ENCODE measurements around the gene SKP1.

The SKP1 gene

DNA sequence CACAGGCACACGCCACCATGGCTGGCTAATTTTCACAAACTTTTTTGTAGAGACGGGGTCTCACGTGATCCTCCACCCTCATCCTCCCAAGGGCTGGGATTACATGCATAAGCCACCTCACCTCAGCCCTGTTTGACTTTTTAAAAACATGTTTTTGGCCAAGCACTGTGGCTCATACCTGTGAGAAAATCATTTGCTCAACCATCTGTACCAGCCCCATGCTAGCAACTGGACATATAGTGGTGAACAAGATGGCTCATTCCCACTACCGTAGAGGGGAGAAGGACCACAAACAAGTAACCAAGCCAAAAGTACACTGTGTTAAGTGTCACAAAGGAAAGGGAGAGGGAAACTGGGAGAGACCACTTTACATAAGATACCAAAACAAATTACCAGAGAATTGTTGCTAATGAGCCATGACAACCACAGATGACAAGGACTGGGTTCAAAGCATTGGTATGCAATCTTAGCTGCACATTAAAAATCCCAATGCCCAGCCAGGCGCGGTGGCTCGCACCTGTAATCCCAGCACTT is 29.9 kb upstream of the SKP1 start:
- DNase-seq (ENCODE audit: insufficient read length) (no peak), FAIRE-seq (no peak)
- no peak for TF ChIP-seq TAF1 (IDR thresholded peaks at IDR 0.05; ENCODE audit: borderline replicate concordance, low read depth, low read length)
- TF ChIP-seq POLR2AphosphoS5 (IDR thresholded peaks at IDR 0.05; ENCODE audit: low read depth, low read length): no peak
- TF ChIP-seq POLR2A (IDR thresholded peaks at IDR 0.05; ENCODE audit: low read depth, low read length): no peak

DNA sequence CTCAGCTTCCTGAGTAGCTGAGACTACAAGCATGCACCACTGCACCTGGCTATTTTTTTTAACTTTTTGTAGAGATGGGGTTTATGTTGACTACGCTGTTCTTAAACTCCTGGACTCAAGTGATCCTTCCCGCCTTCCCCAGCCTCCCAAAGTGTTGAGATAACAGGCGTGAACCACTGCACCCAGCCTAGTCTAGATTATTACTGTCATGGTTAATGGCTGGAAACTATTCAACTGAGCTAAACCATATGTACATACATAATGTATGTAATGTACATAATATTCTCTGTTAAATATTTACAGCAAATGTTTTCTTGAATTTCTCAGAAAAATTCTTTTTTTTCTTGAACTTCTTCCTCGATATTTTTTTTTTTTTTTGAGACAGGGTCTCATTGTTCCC is 27.8 kb upstream of the SKP1 start:
- FAIRE-seq: no peak

DNA sequence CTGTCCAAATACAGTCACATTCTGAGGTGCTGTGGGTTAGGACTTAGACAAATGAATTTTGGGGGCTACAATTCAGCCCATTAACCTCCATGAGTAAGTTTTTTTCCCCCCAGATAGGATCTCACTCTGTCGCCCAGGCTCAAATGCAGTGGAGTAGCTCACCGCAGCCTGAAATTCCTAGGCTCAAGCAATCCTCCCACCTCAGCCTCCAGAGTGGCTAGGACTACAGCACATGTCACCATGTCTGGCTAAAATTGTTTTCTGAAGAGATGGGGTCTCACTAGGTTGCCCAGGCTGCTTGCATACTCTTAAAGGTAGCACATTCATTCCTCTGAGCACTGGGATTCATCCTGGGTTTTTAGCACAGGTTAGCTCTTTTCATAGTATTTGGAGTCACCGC is 26.9 kb upstream of the SKP1 start:
- no peak for TF ChIP-seq POLR2A (IDR thresholded peaks at IDR 0.05; ENCODE audit: low read depth, low read length)
- TF ChIP-seq POLR2AphosphoS5 (IDR thresholded peaks at IDR 0.05; ENCODE audit: low read depth, low read length): no peak
- FAIRE-seq (no peak), DNase-seq (ENCODE audit: insufficient read length) (no peak)

More for the DNA sequence above, 27.8 kb upstream of the SKP1 start:
- no peak for DNase-seq (ENCODE audit: insufficient read length)
- TF ChIP-seq POLR2A (IDR thresholded peaks at IDR 0.05; ENCODE audit: low read depth, low read length): no peak
- no peak for TF ChIP-seq POLR2AphosphoS5 (IDR thresholded peaks at IDR 0.05; ENCODE audit: low read depth, low read length)

DNA sequence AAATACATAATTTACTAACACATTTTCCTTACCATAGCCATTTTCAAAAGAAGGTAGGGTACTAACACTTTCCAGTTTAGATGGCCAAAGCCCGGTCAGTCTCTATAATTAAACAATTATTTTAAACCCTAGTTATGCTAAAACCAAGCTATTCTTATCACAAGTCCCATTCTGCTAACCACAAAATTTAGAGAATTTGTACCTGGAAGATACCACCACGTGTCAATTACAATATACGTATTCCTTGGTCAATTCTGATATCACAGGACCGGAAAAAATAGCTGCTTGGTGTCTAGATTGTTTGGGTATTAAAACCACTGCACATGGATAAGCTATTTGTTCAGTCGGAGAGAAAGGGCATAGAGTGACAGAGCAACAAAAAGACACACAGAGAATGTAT is 18.9 kb upstream of the SKP1 start:
- FAIRE-seq (no peak), DNase-seq (ENCODE audit: insufficient read length) (no peak)
- TF ChIP-seq TAF1 (IDR thresholded peaks at IDR 0.05; ENCODE audit: borderline replicate concordance, low read depth, low read length): no peak
- no peak for TF ChIP-seq POLR2AphosphoS5 (IDR thresholded peaks at IDR 0.05; ENCODE audit: low read depth, low read length)
- TF ChIP-seq POLR2A (IDR thresholded peaks at IDR 0.05; ENCODE audit: low read depth, low read length): no peak

DNA sequence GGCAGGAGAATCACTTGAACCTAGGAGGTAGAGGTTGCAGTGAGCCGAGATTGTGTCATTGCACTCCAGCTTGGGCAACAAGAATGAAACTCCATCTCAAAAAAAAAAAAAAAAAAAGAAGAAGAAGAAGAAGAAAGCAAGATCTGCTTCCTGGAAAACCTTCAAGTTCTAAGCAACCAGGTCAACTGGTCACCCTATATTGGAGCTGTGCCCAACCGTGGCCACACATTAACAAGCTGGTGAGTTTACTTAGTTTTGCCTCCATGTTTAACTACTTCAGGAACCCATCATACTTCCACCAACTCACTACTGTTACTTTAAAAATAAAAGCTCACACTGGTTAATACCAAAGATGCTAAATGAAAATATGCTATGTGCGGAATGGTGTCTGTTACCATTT is 12.3 kb upstream of the SKP1 start:
- FAIRE-seq: no peak
- no peak for DNase-seq (ENCODE audit: insufficient read length)
- TF ChIP-seq POLR2AphosphoS5 (IDR thresholded peaks at IDR 0.05; ENCODE audit: low read depth, low read length): no peak
- TF ChIP-seq POLR2A (IDR thresholded peaks at IDR 0.05; ENCODE audit: low read depth, low read length): no peak
- TF ChIP-seq TAF1 (IDR thresholded peaks at IDR 0.05; ENCODE audit: borderline replicate concordance, low read depth, low read length): no peak

DNA sequence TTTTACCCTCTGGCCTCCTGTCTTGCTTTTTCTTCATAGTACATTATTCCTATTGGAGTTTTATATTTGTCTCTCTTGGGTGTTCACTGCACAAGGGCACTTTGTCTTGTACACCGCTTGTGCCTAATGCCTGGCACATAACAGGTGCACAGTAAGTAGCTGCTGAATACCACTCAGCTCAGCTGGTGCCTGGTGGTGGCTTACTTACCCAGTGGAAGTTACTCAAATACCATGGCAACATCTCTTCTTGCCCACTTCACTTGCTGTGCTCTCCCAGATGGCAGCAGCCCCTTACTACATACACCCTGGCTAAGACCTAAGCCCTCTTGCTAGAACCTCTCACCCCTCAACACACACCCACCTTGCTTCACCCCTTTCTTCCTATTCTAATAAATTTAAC is 11.3 kb upstream of the SKP1 start:
- TF ChIP-seq POLR2AphosphoS5 (IDR thresholded peaks at IDR 0.05; ENCODE audit: low read depth, low read length): no peak
- TF ChIP-seq TAF1 (IDR thresholded peaks at IDR 0.05; ENCODE audit: borderline replicate concordance, low read depth, low read length): no peak
- TF ChIP-seq POLR2A (IDR thresholded peaks at IDR 0.05; ENCODE audit: low read depth, low read length): no peak
- DNase-seq (ENCODE audit: insufficient read length): no peak
- no peak for FAIRE-seq

DNA sequence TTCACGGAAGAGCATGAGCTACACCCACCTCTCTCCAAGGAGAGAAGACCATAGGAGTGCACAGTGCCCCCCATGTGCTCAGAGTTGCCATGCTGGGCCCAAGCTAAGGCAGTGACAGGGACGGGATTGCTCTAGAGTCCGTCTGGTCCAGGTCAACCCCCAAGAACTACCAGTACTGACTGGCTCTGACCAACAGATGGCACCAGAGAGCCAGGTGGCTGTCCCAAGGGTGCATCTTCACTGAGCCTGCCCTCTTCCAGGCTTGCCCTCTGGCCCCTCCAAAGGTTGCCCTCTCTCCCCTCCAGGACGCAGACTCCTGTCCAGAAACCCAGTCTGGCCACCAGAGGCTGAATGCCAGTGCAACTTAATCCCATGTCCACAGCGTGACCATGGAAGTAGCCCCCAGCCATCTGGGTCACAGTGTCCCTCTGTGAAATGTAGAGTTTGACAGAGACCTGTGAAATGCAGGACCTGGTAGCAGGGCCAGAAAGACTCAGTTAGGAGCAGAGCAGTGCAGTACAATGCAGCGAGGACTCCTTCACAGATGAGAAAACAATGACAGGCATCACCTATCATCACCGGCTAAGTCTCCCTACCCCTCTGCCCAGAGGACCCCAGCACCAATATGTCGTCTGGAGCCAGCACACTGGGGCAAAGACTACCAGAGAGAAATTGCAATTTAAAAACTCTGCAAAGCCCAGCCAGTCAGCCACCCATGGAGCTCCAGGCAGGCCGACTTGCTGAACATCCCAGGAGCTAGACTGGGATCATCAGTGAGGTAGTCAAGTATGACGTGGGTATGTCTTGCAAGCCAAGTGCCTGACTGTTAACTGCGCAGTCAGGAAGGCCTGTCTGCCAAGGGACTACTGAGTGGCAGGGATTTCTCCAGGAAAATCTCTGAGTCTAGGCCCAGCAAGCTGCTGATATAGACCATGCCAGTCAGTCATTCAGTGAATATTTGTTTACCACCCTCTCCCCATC is 7.7 kb upstream of the SKP1 start:
- no peak for TF ChIP-seq POLR2A (IDR thresholded peaks at IDR 0.05; ENCODE audit: low read depth, low read length)
- TF ChIP-seq TAF1 (IDR thresholded peaks at IDR 0.05; ENCODE audit: borderline replicate concordance, low read depth, low read length): no peak
- TF ChIP-seq POLR2AphosphoS5 (IDR thresholded peaks at IDR 0.05; ENCODE audit: low read depth, low read length): no peak
- FAIRE-seq: peak; percentile 87
- peak; percentile 60 for DNase-seq (ENCODE audit: insufficient read length)

DNA sequence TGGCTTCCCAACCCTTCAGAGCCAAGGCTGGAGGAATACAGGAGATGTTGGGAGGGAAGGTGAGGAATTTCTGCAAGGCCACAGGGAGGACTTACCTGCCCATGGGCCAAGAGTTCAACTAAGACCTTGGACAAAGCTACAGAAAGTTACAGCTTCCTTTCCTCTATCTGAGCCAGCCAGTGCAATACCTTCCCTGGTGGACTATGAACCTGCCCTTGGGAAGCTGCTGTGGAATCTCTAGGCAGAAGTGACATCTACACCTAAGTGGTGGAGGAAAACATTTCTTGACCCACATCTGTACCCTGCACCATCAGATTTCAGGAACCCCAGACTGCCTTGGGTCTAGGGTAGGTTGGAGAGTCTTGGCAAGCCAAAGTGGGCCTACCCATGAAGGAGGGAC is 6.7 kb upstream of the SKP1 start:
- no peak for TF ChIP-seq POLR2A (IDR thresholded peaks at IDR 0.05; ENCODE audit: low read depth, low read length)
- TF ChIP-seq TAF1 (IDR thresholded peaks at IDR 0.05; ENCODE audit: borderline replicate concordance, low read depth, low read length): no peak
- no peak for TF ChIP-seq POLR2AphosphoS5 (IDR thresholded peaks at IDR 0.05; ENCODE audit: low read depth, low read length)
- FAIRE-seq: no peak
- DNase-seq (ENCODE audit: insufficient read length): no peak

DNA sequence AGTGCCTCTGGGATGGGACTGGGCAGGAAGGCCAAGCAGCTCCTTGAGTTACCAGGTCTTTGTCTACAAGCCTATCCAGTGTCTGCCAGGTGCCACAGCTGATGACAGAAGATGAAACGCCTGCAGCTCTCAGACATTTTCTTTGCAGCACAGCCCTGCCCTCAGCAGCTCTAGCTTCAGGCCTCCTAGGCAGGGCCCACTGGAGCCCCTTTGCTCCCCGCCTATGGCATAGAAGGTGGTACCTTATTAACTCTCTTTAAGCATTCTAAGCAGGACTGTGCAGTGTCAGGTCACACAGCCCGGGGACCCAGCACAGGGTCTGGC is 1.3 kb upstream of the SKP1 start:
- no peak for DNase-seq (ENCODE audit: insufficient read length)
- no peak for FAIRE-seq
- TF ChIP-seq TAF1 (IDR thresholded peaks at IDR 0.05; ENCODE audit: borderline replicate concordance, low read depth, low read length) (no peak), POLR2A (IDR thresholded peaks at IDR 0.05; ENCODE audit: low read depth, low read length) (no peak), POLR2AphosphoS5 (IDR thresholded peaks at IDR 0.05; ENCODE audit: low read depth, low read length) (no peak)

DNA sequence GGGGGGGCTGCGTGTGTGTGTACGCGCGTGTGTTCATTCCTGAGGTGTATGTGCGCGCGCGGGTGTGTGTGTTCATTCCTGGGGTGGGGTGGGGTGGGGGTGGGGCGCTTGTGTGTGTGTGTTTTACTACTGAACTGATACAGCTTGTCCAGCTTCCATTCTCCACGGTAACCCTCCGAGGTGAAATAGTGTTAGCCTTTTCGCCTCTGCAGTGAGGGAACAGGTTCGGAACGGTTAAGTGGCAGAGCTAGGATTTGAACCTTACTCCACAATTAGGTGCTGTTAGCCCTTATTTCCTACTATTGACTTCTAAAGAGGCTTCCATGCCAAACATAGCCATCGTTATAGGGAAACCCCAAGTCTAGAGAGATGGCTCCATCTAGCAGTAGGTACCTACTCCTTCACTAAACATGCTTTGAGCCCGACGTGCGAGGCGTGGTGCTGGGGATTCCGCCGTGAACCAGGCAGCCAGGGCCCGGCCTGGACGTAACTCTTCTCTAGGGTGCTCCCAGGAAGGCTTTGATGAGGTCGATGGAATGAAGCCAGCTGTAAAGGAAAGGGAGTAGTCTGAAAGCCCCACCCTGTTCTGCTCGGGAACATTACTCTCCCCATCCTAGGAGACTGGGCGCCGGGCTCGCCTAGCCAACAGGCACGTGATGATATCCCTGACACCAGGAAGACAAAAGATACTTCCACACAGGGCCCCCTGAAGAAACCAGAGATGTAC is 782 bp upstream of the SKP1 start:
- FAIRE-seq (peak; percentile 33), DNase-seq (ENCODE audit: insufficient read length) (no peak)
- TF ChIP-seq POLR2A (IDR thresholded peaks at IDR 0.05; ENCODE audit: low read depth, low read length) (no peak), POLR2AphosphoS5 (IDR thresholded peaks at IDR 0.05; ENCODE audit: low read depth, low read length) (no peak), TAF1 (IDR thresholded peaks at IDR 0.05; ENCODE audit: borderline replicate concordance, low read depth, low read length) (no peak)

DNA sequence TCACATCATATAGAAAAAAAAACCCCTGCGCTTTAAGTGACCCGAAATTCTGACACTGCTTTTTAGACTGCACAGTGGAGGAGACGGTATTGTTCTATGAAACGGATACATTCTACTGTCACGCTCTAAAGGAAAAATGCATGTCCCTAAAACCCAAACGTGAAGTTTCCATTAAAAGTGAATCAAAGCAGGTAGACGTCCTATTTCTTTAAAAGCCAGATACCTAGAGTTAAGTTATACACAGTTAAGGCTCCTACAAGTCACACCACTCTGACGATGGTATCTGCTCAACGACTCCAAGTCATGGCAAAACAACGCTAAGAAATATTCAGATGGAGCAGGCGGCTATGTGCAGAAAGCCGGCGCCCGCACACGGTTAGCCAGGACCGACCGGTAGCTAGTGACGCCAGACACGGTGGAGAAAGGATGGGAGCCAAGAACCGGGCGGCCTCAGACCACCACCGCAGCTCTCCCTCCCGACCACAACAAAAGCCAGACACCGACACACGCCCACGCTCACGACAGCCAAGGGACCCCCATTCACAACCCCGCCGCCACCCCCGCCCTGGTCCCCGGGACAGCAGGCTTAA is 734 bp downstream of the SKP1 start:
- TF ChIP-seq TAF1 (IDR thresholded peaks at IDR 0.05; ENCODE audit: borderline replicate concordance, low read depth, low read length): no peak
- TF ChIP-seq POLR2A (IDR thresholded peaks at IDR 0.05; ENCODE audit: low read depth, low read length): no peak
- TF ChIP-seq POLR2AphosphoS5 (IDR thresholded peaks at IDR 0.05; ENCODE audit: low read depth, low read length): no peak
- DNase-seq (ENCODE audit: insufficient read length): peak; percentile 13
- peak; percentile 76 for FAIRE-seq
